Measurements from ENCODE around the gene DAB2IP.

Gene DAB2IP

GRCh38 chr9:121819428-121820231, 168.2 kb downstream of the DAB2IP start:
- Mint-ChIP-seq H3K27ac (no peak overlapping the region), H3K36me3 (no peaks in the 10 kb centered on the region), H3K27me3 (no peaks in the 10 kb centered on the region), H3K4me1 (no peaks in the 10 kb centered on the region), H3K9me3 (no peaks in the 10 kb centered on the region), H3K4me3 (no peak overlapping the region)

- H3K9me3 Mint-ChIP-seq, result no peaks in the 10 kb centered on the region
- no peak overlapping the region for H3K4me3 Mint-ChIP-seq
- no peak overlapping the region for H3K27ac Mint-ChIP-seq
- no peaks in the 10 kb centered on the region for H3K36me3 Mint-ChIP-seq
- H3K4me1 Mint-ChIP-seq, result no peaks in the 10 kb centered on the region
- H3K27me3 Mint-ChIP-seq, result no peaks in the 10 kb centered on the region
Observed at GRCh38 chr9:121820286-121821005, 169.0 kb downstream of the DAB2IP start.

- no peaks in the 10 kb centered on the region for H3K4me1 Mint-ChIP-seq
Observed at GRCh38 chr9:121821326-121821725, 169.9 kb downstream of the DAB2IP start.

GRCh38 chr9:121822093-121823085, 171.0 kb downstream of the DAB2IP start:
- no peak overlapping the region for H3K4me3 Mint-ChIP-seq
- H3K4me1 Mint-ChIP-seq, result no peaks in the 10 kb centered on the region
- H3K27me3 Mint-ChIP-seq, result no peaks in the 10 kb centered on the region
- H3K27ac Mint-ChIP-seq, result no peak overlapping the region
- H3K9me3 Mint-ChIP-seq, result no peaks in the 10 kb centered on the region
- H3K36me3 Mint-ChIP-seq, result no peaks in the 10 kb centered on the region

More at GRCh38 chr9:121821326-121821725, 169.9 kb downstream of the DAB2IP start:
- Mint-ChIP-seq H3K27me3 (no peaks in the 10 kb centered on the region), H3K4me3 (no peak overlapping the region), H3K9me3 (no peaks in the 10 kb centered on the region), H3K36me3 (no peaks in the 10 kb centered on the region), H3K27ac (no peak overlapping the region)

DNA sequence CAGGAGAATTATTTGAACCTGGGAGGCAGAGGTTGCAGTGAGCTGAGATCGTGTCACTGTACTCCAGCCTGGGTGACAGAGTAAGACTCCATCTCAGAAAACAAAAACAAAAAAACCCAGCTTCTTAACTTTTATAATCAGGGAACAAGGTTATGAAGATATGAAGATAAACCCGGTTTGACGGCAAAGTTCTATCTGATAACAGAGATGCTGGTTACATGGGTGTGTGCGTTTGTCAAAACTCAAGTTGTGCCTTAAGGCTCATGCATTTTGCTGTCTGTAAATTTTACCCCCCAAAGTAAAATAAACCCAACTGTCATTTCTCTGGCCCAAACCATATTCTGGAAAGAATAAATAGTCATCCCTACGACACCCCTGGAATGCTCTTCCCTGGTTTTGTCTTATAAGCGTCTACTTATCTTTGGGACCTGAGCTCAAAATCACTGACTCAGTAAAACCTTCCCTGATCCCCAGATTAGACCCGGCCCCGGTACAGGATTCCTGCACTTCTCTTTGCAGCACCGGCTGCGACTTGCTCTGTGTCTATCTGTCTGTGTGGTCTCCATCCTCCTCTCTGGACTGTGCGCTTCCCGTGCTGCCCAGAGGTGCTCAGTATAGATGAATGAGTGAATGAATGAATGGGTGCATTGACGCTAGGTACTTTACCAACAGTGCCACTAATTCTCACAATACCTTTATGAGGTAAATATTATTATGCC, 172.2 kb downstream of the DAB2IP start:
- Mint-ChIP-seq H3K4me1 (no peaks in the 10 kb centered on the region), H3K4me3 (no peak overlapping the region), H3K27me3 (no peaks in the 10 kb centered on the region), H3K9me3 (no peaks in the 10 kb centered on the region), H3K36me3 (no peaks in the 10 kb centered on the region), H3K27ac (no peak overlapping the region)

DNA sequence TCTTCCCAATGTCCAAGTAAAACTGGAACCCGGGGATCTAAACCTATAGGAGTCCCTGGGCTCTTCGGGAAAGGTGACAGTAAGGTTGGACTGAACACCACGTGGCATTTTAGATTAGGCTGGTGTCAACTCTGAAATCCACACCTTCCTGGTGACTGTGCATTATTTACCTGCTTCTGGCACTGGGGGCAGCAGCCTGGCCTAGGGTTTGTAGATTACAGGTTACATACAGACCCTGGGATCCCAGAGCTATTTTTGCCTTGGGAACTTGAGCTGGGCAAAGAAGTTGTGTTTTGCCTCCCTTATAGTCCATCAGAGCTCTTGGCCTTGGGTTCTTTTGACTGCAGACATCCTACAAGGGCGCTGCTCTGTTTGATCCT, 173.2 kb downstream of the DAB2IP start:
- no peaks in the 10 kb centered on the region for H3K9me3 Mint-ChIP-seq
- no peaks in the 10 kb centered on the region for H3K4me1 Mint-ChIP-seq
- no peak overlapping the region for H3K4me3 Mint-ChIP-seq
- H3K27me3 Mint-ChIP-seq, result no peaks in the 10 kb centered on the region
- H3K27ac Mint-ChIP-seq, result no peak overlapping the region
- no peaks in the 10 kb centered on the region for H3K36me3 Mint-ChIP-seq

- Mint-ChIP-seq H3K4me3 (no peak overlapping the region), H3K4me1 (no peaks in the 10 kb centered on the region), H3K27ac (no peak overlapping the region), H3K36me3 (no peaks in the 10 kb centered on the region), H3K9me3 (no peaks in the 10 kb centered on the region), H3K27me3 (no peaks in the 10 kb centered on the region)
Observed at GRCh38 chr9:121825031-121825691, 173.7 kb downstream of the DAB2IP start.

GRCh38 chr9:121826711-121827110, 175.3 kb downstream of the DAB2IP start:
- H3K4me1 Mint-ChIP-seq, result no peaks in the 10 kb centered on the region
- H3K9me3 Mint-ChIP-seq, result no peaks in the 10 kb centered on the region

DNA sequence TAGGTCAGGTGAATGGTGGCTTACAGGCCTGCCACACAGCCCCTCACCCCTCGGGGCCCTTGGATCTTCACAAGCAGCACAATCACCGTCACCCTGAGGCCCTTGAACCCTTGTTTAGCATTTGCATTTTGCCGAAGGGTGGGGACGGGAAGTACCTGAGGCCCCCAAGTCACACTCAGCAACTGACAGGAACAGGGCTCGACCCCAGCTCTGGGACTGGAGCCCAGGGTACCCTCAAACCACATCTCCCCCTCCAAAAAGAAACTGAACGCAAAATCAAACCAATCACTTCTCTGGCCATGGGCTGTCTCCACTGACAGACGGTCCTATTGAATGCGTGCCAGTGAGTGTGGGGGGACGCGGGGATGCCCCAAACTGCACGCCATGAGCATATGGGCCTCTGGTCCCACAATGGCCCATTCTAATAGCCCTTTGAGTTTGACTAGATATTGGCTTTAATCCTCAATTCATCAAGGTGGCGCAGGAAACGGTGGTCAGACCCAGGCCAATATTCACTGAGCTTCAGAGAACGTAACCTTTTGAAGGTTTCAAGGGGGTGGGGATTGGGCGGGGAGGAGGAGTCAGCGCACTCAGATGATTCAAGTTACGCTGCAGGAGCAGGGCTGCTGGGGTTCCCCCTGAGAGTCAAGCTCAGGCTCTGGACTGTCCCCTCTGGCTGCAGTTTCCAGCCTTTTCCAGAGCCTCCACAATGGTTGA, 176.0 kb downstream of the DAB2IP start:
- Mint-ChIP-seq H3K4me3 (no peak overlapping the region), H3K36me3 (no peaks in the 10 kb centered on the region), H3K9me3 (no peaks in the 10 kb centered on the region), H3K27ac (no peak overlapping the region), H3K27me3 (no peaks in the 10 kb centered on the region), H3K4me1 (no peaks in the 10 kb centered on the region)

More at GRCh38 chr9:121826711-121827110, 175.3 kb downstream of the DAB2IP start:
- H3K27ac Mint-ChIP-seq, result no peak overlapping the region
- H3K4me3 Mint-ChIP-seq, result no peak overlapping the region
- no peaks in the 10 kb centered on the region for H3K27me3 Mint-ChIP-seq
- no peaks in the 10 kb centered on the region for H3K36me3 Mint-ChIP-seq

- no peak overlapping the region for H3K4me3 Mint-ChIP-seq
- no peaks in the 10 kb centered on the region for H3K4me1 Mint-ChIP-seq
- no peaks in the 10 kb centered on the region for H3K27me3 Mint-ChIP-seq
- no peaks in the 10 kb centered on the region for H3K9me3 Mint-ChIP-seq
- no peaks in the 10 kb centered on the region for H3K36me3 Mint-ChIP-seq
- H3K27ac Mint-ChIP-seq, result no peak overlapping the region
Observed at GRCh38 chr9:121830441-121831140, 179.2 kb downstream of the DAB2IP start.

- Mint-ChIP-seq H3K36me3 (no peaks in the 10 kb centered on the region), H3K4me3 (no peak overlapping the region), H3K27me3 (no peaks in the 10 kb centered on the region), H3K9me3 (no peaks in the 10 kb centered on the region), H3K4me1 (no peaks in the 10 kb centered on the region), H3K27ac (no peak overlapping the region)
Observed at GRCh38 chr9:121831869-121832268, 180.4 kb downstream of the DAB2IP start.

GRCh38 chr9:121833061-121833460, 181.6 kb downstream of the DAB2IP start:
- H3K27ac Mint-ChIP-seq, result no peak overlapping the region
- H3K27me3 Mint-ChIP-seq, result no peaks in the 10 kb centered on the region
- no peak overlapping the region for H3K4me3 Mint-ChIP-seq
- H3K4me1 Mint-ChIP-seq, result no peaks in the 10 kb centered on the region
- H3K36me3 Mint-ChIP-seq, result no peaks in the 10 kb centered on the region
- H3K9me3 Mint-ChIP-seq, result no peaks in the 10 kb centered on the region

Data from activated naive CD4-positive, alpha-beta T cell treated with anti-CD3 and anti-CD28 coated beads, Interleukin-2, amount 50 U/mL, for 24 hours (primary cell).